Activated naive CD8-positive, alpha-beta T cell treated with anti-CD3 and anti-CD28 coated beads, Interleukin-2, amount 50 U/mL, for 16 hours (primary cell): ENCODE results near the gene MCF2L.

ENCODE experiments used
- DNase-seq: peaks from one replicate; pipeline ENCODE4 v3.0.0-alpha.2; 2020; ENCODE audit warnings: low read depth, low spot score

Gene MCF2L

DNA sequence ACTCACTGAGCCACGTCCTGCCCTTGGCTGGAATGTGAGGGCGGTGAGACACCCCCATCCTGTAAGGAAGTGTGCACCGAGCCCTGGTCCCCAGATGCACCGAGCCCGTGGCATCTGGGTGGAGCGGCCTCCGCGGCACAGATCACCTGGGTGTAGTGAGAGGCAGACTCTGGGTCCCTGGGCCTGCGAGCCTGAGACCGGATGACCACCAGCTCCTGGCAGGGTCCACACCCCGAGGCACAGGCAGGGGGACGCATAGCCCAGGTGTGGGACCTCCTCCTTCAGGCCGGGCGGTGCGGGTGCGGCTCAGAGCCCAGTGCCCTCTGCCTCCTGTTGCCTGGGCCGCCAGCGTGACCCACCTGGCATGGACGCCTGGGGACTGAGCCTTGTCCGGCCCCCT lies 12.4 kb downstream of the MCF2L start:
- no peak for DNase-seq

- DNase-seq: no peak
Measured at GRCh38 chr13:112982281-112983041, 13.4 kb downstream of the MCF2L start.

- no peak for DNase-seq
Measured at GRCh38 chr13:112983042-112983305, 14.0 kb downstream of the MCF2L start.

- no peak for DNase-seq
Measured at GRCh38 chr13:112983428-112984196, 14.6 kb downstream of the MCF2L start.

DNA sequence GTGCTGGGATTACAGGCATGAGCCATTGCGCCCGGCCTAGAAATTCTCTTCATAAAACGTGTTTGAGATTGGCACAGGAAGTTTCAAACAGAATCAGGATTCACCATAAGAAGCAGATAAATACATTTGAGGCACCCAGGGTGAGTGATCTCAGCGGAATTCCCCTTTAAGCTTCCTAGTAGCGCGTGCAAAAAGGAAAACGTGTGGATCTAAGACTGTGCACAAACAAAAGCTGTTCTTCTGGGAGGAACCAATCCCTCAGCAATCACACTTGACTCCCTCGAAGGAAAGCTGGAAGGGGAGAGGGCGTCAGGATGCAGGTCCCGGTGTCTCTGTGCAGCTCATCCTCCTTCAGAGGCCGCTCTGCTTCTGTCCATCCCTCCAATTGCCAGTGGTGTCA lies 15.5 kb downstream of the MCF2L start:
- no peak for DNase-seq

GRCh38 chr13:112984954-112985802 lies 16.2 kb downstream of the MCF2L start:
- DNase-seq: no peak

- DNase-seq: no peak
Measured at GRCh38 chr13:112985803-112986408, 16.9 kb downstream of the MCF2L start.

- DNase-seq: no peak
Measured at GRCh38 chr13:112986470-112986869, 17.5 kb downstream of the MCF2L start.

DNA sequence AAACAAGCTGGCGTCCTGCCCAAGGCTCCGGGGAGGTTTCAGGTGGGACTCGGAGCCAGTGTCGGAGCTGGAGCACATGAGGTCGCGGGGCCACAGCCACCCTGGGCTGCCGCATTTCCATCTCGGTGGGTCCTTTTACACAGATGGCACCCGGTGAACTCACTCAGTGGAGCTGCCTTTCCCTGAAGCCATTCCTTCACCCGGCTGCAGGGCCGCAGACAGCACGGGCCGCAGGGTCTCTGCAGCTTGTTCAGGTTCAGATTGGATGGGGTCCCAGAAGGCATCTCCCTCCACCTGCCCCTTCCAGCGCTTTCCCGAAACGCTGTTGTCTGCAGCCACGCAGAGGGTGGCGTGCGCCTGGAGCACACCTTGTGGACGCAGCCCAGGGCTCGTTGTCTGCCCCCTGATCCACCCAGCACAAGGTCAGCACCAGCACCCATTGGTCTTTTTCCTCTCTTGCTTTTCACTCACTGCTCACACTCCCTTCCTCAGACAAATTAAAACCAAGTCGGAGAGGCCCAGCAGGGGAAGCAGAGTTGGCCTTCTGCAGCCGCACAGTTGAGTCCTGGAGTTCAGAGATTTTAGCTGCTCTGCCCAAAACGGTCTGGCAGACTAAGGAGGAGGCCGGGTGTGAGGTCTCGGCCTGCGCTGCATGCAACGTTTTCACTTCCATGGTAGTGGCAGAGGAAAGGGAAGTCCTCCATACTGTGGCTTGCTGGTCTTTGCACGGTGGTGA lies 18.1 kb downstream of the MCF2L start:
- DNase-seq: no peak

GRCh38 chr13:112987682-112988024 lies 18.6 kb downstream of the MCF2L start:
- DNase-seq: no peak

DNA sequence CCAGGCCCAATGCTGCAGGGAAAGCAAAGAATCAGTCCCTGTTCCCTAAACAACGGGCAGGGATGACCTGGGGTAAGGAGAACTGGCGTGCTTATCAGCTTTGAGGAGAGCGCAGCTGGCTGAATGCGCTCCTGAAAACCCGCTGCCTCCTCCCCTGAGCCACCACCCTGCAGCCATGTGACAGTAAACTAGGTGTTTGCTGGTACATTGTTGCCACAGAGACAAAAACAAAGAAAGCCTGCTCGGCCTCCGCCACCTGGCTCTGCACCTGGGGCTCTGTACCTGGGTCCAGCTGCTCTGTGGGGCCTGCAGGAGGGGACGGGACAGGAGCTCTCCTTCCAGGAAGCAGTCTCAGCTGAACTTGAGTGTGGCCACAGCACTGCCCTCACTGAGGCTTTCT lies 21.8 kb downstream of the MCF2L start:
- DNase-seq: no peak

GRCh38 chr13:112991609-112992008 lies 22.6 kb downstream of the MCF2L start:
- DNase-seq: no peak

- DNase-seq: no peak
Measured at GRCh38 chr13:112992931-112993680, 24.1 kb downstream of the MCF2L start.

DNA sequence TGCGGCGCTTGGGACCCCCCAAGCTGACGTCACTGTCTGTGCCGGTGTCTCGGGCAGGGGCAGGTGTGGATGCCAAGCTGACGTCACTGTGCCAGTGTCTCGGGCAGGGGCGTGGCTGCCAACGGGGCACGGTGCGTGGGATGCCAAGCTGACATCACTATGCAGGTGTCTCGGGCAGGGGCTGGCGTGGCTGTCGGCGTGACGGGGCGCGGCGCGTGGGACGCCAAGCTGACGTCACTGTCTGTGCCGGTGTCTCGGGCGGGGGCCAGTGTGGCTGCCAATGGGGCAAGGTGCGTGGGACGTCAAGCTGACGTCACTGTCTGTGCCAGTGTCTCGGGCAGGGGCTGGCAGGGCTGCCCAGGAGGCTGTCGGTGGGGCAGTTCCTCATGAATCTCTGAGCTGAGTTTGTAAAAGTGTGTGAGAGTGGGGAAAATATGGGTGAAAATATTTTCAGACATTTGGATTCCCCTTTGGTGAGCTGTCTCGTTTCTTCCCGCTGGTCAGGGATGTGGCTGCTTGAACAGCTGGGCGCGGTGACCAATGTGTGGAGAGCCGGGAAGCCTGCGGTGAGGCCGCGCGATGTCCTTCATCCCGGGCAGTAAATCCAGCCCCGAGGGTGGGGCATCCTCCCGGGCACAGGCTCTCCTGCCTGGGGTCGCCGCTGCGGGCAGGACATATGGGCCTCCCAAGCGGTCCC lies 25.2 kb downstream of the MCF2L start:
- DNase-seq: no peak

DNA sequence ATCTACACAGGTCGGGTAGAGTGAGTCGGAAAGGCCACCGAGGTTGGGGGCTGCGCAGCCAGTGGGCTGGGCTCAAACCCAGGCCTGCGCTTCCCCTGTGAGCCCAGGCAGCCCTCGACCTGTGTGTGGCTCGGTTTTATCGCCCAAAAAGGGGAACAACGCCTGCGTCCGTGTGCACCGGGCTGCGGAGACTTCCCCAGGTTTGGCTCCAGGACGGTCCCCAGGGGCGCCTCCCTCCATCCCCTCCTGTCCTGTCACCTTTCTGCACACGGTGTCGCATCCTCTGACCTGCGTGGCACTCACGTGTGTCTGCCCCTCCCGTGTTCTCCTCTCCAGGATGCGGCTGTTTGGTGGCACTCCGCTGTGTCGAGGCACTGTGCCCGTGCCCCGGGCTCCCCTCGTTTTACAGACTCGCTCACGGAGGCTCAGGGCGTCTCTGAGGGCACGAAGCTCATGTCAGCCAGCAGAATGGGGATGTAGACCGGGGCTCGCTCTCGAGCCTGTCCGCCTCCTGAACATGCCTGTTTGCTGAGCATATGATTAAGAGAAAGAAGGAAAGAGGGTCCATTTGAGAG lies 25.9 kb downstream of the MCF2L start:
- DNase-seq: no peak

DNA sequence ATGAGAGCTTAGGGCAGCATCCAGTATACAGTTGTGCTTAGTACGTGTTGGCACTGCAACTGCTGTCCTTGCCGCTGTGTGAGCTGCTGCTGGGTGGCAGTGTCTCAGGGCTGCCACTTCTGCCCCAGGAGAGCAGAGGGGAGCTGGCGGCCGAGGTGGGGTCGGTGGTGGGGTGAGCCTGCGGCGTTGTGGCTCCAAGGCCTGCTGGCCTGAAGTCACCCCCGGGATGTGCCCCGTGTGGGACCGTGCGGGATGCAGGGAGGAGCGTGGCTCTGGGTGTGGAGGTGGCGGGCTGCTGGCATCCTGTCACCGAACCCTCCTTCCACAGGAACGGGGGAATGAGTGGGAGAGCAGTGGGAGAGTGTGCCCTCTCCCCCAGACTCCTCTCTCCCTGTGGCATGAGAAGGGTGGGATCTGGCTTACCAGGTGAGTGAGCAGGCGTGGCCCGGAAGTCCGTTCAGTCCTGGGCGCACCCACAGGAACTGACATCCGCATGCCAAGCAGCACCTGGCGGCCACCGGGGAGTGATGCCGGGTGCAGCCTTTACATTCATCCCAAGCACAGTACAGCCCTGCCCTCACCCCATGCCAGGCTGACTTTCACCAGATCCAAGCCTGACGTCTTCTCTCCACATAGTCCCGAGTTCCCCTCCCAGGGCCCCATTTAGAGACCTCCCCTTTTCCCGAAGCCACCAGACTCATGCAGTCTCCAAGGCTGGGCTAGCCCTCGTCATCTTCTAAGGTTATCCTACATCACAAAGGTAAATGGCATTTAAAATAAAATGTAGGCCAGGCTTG lies 26.6 kb downstream of the MCF2L start:
- no peak for DNase-seq

DNA sequence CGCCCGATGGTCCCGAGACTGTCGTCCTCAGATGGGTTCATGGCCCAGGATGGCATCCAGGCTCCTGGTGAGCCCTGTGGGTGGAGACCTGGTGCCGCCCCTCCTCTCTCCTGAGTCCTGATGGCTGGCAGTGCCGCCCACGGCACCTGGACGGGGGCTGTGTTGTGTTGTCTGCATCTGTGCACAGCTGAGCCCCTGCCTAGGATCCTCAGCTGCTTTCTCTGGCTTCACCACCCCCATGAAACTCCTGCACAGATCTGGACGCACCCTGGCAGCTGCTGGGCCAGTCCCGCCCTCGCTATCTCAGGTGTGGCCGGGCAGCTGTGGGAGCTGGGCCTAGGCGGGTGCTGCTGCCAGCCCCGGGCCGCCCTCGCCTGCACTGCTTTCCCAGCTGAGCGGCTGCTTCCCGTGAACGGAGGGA lies 27.7 kb downstream of the MCF2L start:
- no peak for DNase-seq

DNA sequence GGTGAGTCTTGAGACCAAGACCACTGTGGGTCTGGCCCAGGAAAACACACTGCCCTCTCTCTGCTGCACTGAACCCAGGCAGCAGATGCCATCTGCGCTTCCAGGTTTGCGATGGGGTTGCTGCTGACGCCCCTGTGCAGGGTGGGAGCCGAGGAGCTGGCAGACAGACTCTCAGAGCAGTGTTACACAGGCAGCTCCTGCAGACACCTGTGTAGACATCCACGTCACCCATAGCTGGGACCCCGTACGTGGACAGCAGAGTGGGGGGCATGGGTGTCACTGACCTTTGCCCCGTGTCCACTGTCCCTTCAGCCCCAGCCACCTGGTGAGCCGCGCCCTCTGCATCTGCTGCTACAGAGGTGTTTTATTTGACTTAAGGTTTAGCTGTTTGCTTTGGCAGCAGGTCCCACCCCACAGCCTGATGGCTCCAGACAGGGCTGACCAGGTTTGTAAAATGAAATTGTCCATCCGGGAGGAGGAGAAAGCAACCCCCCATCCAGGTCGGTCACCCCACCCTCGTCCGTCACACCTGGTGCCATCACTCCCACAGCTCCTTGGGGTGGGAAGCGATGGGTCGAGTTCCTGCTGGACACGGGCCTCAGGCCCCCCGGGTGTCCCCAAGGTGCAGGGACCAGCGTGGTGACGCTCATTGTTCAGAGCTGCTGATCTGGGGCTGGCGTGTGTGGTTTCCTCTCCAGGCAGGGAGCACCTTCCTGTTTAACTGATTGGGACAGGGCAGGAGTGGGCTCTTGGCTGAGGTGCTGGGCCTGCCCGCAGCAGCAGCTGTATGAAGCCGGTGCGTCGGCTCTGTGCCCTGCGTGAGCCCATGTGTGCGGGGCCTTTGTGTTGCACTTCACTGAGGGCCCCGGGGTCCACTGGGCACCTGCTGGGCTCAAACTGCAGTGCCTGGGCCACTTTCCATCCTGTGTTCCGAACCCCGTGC lies 28.4 kb downstream of the MCF2L start:
- no peak for DNase-seq
